HS-27A (cell line): ENCODE results near the gene SULT1B1.
"Not testable (repeated sequence)": the region's sequence is repeated elsewhere in the genome, so short reads cannot be mapped to it uniquely, and the experiment has no call there.

Experiments
- DNase-seq: peaks from one replicate; pipeline ENCODE4 v3.0.0-alpha.2; 2012; ENCODE audit warnings: low read depth, missing footprints

The SULT1B1 gene

GRCh38 chr4:69760455-69760854 lies at the start of gene SULT1B1:
TSS of gene SULT1B1 (minus strand) at chr4:69760620. CDS start at chr4:69755217, 5,403 bp downstream.
- no peak for DNase-seq

GRCh38 chr4:69800599-69800998 lies 40.2 kb upstream of the SULT1B1 start:
- peak; percentile 19 for DNase-seq

DNA sequence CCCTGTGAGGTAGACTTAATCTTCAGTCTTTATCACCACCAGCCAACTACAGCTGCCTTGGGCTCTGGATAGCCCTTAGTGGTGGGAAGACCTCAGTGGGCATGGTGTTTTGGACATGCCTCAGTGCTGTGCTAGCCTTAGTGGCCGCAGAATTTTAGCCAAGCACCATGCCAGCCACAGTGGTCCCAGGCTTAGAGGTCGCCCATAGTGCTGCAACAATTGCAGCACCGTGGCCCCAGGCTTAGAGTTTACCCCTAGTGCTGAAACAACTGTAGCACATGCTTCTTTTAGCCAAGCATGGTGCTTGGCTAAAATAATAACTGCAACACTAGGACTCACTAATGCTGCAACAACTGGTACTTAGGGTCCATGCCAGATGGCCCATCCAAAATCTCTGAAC lies 38.9 kb upstream of the SULT1B1 start:
- DNase-seq, result no peak

- no peak for DNase-seq
Measured at GRCh38 chr4:69793732-69794131, 33.3 kb upstream of the SULT1B1 start.

DNA sequence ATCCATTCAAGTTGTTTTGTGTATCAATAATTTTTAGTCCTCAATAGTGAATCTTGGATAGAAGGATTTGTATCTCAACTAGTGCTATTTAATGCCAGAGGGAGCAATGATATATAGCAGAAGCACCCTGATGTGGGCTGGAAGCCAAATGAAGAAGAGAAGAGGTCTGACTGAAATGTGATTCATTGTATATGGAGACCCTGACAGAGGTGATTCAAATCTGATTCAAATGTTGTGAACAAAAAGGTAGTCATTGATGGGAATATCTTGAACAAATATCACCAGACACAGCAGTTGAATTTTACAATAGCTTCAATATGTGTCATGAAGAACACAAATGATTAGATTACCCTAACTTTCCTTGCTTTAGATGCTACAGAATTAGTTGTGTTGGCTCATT lies 27.5 kb upstream of the SULT1B1 start:
- no peak for DNase-seq

DNA sequence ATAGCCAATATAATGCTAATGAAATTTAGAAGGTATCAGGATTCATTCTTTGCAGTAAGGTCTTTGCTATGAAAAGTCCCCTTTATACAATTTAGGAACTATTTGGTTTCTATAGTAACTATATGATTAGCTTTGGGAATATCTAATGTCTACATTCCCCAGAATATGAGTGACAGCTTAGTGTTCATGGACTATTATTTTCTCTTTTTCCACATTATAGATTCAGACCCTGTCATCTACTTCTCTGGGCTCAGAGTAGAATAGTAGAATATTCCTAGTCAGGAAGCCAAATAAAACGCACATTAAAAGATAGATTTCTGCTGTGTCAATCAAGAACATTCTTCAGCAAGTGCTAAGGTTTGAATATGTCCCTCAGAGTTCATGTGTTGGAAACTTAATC lies 26.1 kb upstream of the SULT1B1 start:
- no peak for DNase-seq

- DNase-seq, result no peak
Measured at GRCh38 chr4:69785211-69785831, 24.9 kb upstream of the SULT1B1 start.

GRCh38 chr4:69782651-69783310 lies 22.4 kb upstream of the SULT1B1 start:
- DNase-seq, result no peak

- DNase-seq, result no peak
Measured at GRCh38 chr4:69781458-69782418, 21.3 kb upstream of the SULT1B1 start.

GRCh38 chr4:69780141-69780540 lies 19.7 kb upstream of the SULT1B1 start:
- no peak for DNase-seq

DNA sequence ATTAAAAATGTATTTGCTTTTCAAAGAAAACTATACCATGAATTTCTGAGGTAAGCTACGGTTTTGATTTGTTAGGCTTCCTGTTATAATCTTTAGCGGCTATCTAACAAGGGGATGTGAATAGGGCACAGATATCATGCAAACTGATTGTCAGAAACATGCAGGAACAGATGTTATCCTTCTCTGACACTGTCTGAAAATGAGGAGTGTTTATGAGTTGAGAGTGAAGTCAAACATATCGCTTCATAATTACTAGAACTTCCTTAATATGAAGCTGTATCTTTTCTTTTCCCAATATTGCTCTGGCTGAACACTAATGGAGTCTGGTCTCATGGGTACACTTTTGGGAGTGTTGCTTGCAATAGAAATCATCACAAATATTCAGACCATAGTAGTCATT lies 16.3 kb upstream of the SULT1B1 start:
- no peak for DNase-seq

GRCh38 chr4:69775321-69775867 lies 15.0 kb upstream of the SULT1B1 start:
- no peak for DNase-seq

- DNase-seq, result no peak
Measured at GRCh38 chr4:69773484-69773883, 13.1 kb upstream of the SULT1B1 start.

GRCh38 chr4:69768554-69768953 lies 8.1 kb upstream of the SULT1B1 start:
- not testable (repeated sequence) for DNase-seq

DNA sequence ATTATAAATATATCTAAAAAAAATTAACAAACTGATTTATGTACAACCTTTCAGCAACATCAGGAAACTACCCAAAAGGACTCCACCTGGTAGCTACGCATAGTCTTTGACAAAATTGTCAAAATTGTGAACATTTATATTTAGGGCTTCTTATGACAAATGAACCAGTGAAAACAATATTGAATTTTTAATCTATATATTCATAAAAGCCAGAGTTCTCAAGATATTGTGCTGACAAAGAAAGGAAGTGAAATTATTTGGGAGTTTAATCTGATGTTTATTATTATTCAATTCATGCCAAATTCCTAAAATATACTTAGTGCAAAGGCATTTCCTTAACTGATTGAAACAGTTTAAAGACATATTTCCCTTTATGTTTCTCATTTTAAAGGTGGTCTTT lies 5.3 kb upstream of the SULT1B1 start:
- DNase-seq, result no peak

DNA sequence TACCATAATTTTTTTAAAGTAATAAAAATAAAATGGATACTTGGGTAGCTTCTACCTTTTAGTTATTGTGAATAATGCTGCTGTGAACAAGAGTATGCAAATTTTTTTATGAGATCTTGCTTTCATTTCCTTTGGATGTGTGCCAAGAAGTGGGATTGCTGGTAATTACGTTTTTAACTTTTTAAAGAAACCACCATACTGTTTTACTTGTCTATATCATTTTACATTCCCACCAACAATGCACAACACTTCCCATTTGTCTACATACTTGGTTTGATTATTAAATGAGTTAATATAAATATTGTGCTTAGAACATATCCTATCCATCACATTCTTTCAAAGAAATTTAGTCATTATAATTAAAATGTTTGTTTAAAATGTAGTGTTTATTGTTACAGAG lies 3.9 kb upstream of the SULT1B1 start:
- no peak for DNase-seq

DNA sequence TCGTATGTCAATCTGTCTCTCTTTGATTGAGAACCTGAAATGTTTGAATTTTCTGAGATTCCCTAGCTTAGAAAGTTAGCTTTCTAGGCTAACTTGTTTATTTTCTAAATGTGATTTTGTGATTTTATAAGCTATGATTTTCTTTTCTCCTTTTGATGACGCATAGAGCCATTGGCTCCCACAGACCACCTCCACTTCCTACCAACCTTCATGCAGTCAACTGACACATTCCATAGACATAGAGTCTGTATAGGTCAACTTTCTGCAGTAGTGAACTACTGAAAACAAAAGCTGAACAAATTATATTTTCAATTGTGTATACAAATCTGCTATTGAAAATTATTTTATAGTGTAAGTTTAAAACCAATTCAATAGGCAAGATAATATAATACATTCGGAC lies 2.8 kb upstream of the SULT1B1 start:
- DNase-seq, result no peak

DNA sequence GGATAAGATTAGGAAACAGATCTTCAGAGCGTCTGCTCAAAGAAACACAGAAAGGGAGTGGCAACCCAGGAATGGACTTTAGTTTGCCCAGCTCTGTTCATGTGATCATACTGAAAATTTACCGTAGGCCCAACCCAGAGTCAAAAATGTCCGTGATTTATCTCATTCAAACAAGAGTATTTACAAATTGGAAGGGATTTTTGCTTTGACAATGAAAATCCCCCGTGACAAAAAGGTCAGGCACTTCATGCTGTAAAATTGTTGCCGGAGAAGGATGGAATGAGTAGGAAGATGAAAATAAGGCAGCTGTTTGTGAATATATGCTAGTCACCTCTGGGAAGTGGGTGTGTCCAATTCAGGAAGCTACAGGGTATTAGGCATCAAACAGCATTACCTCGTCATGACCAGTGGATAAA lies 1.2 kb downstream of the SULT1B1 start:
- DNase-seq, result no peak

- DNase-seq, result no peak
Measured at GRCh38 chr4:69757464-69757863, 3.0 kb downstream of the SULT1B1 start.

DNA sequence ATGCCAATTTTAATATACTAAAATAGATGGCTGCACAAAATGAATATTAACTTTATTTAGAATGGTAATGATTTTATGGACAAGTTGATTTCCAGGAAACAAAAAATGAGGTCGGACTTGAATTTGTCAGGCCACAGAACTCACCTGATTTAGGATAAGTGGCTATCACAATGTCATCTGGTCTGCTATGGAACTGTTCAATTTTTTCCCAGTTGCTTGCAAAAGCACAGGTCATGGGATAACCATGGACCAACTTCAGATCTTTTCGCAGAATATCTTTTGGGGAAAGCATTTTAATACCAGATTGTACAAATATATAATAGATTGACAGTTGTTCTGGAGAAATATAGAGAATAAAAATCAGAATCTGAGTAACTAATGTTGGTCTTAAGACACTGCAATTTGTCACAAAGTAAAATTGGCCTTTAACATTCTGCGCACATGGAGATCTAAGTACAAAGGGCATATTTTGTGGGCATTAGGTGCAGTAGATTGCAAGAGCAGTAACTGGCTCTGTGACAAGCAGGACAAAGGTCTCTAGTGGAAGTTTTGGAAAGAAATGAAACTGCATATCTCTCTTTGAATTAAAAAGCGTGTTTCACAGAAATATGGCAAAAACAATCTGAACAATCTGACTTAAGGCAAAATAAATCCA lies 5.4 kb downstream of the SULT1B1 start:
- DNase-seq, result no peak

DNA sequence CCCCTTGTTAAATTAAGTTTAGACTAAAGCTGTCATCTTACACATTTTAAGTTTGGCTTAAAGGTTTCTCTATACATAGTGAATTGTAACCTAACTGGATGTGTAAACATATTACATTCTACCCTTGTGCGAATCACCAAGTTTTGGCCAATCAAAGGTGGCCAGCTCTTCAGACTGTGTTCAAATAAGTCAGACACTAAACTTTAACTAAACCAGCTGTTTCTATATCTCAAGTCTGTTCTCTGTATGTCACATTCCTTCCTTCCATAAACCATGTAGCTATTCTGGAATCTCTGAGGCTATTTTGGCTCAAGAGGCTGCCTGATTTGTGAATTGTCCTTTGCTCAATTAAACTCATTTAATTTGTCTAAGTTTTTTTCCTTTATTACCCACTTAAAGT lies 6.7 kb downstream of the SULT1B1 start:
- no peak for DNase-seq

DNA sequence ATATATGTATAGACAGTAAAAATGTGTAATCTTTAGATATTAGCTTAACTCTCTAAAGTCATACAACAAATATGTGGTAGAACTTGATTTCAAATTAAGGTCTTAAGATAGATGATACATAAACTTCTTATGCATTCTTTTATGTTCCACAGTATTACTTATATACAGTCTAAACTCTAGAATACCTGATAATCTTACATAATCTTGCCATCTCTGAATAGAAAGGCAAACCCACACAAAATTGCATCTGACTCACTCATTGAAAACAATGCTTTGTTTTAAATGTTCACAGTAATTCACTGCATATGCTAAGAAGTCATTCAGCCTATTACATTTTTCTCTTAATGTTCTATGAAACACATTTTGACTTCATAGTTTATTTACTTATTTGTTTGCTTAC lies 10.1 kb downstream of the SULT1B1 start:
- DNase-seq, result no peak
